Astrocyte of the spinal cord (primary cell): ENCODE results near the gene TMEM191C.
"Not testable (repeated sequence)": the region's sequence is repeated elsewhere in the genome, so short reads cannot be mapped to it uniquely, and the experiment has no call there.

Experiments used
- DNase-seq: peaks from one replicate; pipeline ENCODE4 v3.0.0; 2011; ENCODE audit warnings: low read depth, low spot score
- H3K4me3 ChIP-seq: 2 replicates; pipeline ENCODE4 v1.5.1; 2011; ENCODE audit warnings: low read depth, mild to moderate bottlenecking, low read length, moderate library complexity
- in situ Hi-C: cut with HindIII; loops from 2 replicates; pipeline ENCODE4 v1.10.0; 2017; ENCODE audit warnings: low sequenced_read_pairs
- TF ChIP-seq, protein P1 (sequence below): IDR thresholded peaks from 2 replicates; pipeline ENCODE4 v1.5.1; 2012; ENCODE audit warnings: low read depth, mild to moderate bottlenecking, low read length, inconsistent platforms

Gene TMEM191C

DNA sequence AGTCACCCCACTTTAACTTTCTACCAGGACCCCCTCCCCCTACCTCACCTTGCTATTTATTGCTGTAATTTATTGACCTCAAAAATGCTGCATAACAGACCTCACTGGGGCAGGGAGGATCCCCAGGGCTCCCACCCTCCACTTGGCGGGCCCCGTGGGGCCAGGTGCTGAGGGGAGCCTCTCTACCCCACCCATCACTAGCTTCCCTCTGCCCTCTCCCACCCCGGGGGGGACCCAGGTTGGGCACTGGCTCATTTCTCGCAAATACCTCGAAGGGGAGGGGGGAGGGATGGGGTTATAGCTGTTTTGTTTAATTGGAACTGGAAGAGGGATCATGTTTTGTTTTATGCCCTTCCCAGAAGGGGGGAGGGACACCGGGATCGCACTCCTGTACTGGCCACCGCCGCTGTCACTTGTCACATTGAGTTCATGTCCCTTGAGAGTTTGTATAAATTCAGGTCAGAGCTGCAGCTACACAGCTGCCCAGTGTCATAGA is 16.3 kb upstream of the TMEM191C start:
- DNase-seq = no peak
- TF ChIP-seq, protein P1, sequence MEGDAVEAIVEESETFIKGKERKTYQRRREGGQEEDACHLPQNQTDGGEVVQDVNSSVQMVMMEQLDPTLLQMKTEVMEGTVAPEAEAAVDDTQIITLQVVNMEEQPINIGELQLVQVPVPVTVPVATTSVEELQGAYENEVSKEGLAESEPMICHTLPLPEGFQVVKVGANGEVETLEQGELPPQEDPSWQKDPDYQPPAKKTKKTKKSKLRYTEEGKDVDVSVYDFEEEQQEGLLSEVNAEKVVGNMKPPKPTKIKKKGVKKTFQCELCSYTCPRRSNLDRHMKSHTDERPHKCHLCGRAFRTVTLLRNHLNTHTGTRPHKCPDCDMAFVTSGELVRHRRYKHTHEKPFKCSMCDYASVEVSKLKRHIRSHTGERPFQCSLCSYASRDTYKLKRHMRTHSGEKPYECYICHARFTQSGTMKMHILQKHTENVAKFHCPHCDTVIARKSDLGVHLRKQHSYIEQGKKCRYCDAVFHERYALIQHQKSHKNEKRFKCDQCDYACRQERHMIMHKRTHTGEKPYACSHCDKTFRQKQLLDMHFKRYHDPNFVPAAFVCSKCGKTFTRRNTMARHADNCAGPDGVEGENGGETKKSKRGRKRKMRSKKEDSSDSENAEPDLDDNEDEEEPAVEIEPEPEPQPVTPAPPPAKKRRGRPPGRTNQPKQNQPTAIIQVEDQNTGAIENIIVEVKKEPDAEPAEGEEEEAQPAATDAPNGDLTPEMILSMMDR = no peak
- no peak overlapping the region for H3K4me3 ChIP-seq
- in situ Hi-C loops = no loop called here

DNA sequence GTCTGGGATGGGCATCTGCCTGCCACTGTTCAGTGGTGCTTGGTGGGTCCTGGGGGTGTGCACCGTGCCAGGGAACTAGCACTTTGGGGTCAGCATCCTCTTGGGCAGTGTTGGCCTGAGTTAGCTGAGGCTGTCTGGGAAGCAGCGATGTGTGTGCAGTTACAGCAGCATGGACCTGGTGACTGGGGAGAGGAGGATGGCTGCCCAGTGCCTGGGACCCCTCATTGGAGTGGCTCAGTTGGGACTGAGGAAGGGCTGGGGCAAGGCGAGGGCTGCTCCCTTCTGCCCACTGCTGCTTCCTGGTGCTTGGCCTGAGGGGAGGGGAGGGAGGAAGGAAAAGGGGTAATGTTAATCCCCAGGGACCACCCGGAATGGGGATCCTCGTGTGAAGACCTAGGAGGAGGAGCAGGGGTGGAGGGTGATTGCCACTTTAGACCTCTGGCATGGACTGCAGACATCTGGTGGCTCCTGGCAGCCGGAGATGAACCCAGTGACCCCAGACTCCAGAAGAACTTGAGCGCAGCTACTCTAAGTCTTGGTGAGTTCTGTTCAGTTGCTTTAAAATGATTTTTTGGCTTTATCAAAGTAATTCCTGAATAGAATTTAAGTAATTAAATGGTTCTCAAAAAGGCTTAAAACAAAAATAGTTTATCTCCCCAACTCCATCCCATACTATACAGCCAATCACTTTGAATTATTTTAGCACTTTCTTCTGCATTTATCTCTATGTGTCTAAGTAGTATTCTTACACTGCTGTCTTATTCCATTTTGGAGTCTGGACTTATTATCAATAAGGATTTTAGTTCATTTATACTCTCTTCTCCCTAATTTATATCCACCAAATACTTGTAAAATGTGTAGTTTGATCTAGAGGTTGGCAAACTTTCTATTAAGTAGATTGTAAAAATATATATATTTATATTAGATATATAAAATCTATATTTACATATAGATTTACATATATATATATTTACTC is 15.4 kb upstream of the TMEM191C start:
- TF ChIP-seq, protein P1 = no peak
- in situ Hi-C loops = no loop called here
- no peak overlapping the region for H3K4me3 ChIP-seq
- DNase-seq = no peak

DNA sequence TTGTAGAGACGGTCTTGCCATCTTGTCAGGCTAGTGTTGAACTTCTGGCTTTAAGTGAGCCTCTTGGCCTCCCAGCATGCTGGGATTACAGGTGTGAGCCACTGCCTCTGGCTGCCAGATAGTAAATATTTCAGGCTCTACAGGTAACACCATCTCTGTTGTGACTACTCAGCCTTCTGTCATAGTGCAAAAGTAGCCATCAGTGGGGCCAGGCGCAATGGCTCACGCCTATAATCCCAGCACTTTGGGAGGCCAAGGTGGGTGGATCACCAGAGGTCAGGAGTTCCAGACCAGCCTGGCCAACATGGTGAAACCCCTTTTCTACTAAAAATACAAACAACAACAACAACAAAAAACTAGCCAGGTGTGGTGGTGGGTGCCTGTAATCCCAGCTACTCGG is 14.5 kb upstream of the TMEM191C start:
- in situ Hi-C loops, H3K4me3 ChIP-seq, DNase-seq: not testable (repeated sequence)

DNA sequence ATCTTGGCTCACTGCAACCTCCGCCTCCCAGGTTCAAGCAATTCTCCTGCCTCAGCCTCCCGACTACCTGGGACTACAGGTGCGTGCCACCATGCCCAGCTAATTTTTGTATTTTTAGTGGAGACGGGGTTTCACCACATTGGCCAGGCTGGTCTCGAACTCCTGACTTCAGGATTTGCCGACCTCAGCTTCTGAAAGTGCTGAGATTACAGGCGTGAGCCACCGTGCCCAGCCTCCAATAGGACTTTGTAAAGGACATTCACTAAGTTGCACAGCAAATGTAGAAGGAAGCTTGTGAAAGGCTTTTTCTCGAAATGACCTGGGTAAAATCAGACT is 12.2 kb upstream of the TMEM191C start:
- in situ Hi-C loops, H3K4me3 ChIP-seq, DNase-seq: not testable (repeated sequence)

DNA sequence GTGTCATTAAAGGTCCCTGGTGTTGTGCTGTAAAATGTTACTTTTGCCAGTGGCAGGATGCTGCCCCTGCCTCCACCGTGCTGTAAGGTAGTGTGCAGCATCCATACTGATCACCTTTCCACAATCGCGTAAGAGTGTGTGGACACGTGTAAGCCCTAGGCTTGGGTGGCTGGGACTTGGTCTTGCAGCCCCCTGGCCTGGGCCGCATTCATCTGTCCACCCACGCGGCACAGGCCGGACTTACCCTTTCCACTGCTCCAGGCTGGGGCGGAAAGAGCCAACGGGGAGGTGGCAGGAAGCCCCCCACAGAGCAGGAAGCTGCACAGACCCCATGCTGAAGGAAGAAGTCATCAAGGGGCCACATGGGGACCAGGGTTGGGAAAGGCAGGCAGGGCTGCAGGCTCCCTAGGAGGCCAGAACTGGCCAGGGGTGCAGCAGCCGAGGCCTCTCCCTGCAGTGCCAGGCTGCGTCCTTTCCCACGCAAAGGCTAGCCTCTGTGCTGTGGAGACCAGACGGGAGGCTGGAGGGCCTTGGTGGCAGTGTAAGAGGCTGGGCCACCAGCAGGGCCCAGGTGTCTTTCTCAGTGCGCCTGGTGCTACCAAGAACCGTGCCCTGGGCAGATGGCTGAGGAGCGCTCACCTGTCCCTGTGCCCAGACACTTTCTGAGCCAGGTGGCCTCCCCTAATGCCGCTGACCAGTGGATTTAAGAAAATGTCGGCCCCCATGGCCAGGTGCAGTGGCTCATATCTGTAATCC is 11.7 kb upstream of the TMEM191C start:
- H3K4me3 ChIP-seq = no peak overlapping the region
- in situ Hi-C loops = no loop called here
- DNase-seq = no peak
- TF ChIP-seq, protein P1 = no peak

DNA sequence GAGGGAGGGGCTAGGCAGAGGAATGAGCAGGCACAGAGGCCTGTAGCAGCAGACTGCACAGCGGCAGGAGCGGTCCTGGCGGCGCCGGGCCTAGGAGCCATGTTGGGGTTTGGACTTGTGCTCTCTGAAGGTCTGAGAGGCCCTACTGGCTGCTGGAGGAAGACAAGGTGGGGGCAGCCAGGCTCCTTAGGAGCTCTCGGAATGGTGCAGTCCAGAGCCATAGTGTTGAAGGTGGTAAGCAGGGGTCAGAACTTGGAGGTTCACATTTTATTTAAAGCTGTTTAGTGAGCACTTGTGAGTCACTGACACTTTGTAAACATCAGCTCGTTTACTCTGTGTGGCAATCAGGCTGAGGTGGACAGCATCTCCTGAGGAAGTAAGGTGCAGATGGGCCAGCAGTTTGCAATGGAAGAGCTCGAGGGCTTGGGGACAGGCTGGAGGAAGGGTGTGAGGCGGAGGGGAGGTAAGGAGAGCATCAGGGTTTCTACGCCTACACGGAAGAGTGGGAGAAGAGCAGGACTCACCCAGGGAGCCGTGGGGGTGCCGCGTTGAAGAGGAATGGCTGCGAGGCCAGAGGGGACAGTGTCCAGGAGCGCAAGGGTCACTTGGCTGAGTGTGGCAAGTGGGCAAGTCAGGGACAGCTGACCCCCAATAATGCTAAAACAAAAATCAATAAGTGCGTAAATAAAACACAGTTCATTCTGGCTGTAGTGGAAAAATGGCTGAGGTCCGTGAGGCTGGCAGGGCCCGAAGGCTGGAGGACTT is 10.0 kb upstream of the TMEM191C start:
- DNase-seq = no peak
- in situ Hi-C loops = no loop called here
- TF ChIP-seq, protein P1 = no peak
- no peak overlapping the region for H3K4me3 ChIP-seq

DNA sequence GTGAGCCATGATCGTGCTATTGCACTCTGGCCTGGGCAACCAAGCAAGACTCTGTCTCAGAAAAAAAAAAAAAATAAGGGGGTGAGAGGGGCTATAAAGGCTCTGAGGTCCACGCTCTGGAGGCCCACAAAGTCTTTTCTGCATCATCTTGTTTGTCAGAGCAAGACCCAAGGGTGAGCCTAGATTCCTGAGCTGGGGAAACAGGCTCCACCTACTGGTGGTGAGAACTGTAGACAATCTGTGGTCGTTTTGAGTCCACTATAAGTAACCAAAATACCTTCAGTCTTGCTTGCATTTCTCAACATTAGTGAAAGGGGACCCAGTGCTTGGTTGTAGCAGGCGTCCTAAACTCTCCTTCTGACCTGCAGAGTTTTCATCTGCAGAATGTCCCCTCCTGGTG is 4.5 kb upstream of the TMEM191C start:
- in situ Hi-C loops, DNase-seq, H3K4me3 ChIP-seq: not testable (repeated sequence)

DNA sequence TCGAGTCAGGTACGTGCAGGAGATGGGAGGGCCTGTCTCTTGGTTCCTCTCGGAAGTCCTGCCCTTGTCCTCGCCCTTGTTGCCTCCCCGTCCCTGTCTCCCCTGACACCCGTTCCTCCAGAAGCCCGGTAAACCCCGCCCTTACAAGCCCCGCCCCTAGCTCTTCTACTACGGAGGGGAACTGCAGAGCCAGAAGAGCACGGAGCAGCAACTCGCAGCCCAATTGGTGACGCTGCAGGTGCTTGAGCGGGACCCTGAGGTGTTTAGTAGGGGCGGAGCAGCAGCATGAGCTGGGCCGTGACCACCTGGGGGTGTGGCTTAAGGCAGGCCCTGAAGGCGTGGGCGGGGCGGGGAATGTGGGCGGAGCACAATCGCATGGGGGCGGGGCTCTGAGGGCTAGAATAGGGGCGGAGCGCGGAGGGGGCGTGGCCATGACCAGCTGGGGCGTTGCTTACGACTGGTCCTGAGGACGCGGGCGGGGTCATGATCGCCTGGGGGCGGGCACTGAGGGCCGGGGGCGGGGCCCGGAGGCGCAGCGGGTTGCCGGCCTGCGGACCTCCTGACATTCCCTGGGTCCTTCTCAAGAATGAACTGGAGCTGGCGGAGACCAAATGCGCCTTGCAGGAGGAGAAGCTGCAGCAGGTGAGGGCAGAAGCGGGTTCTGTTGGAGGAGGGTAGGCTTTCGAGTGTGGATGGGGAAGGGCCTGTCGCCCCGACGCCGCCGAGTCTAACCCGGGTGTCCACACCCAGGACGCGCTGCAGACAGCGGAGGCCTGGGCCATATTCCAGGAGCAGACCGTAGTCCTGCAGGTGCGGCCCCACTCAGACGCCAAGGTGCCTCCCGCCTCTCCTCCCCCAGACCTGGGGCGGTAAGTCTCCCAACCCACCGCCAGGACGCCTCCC is 1.3 kb downstream of the TMEM191C start:
- DNase-seq = peak; percentile 77
- in situ Hi-C loops = not testable (repeated sequence)
- peak overlapping the region; percentile 38 for H3K4me3 ChIP-seq

DNA sequence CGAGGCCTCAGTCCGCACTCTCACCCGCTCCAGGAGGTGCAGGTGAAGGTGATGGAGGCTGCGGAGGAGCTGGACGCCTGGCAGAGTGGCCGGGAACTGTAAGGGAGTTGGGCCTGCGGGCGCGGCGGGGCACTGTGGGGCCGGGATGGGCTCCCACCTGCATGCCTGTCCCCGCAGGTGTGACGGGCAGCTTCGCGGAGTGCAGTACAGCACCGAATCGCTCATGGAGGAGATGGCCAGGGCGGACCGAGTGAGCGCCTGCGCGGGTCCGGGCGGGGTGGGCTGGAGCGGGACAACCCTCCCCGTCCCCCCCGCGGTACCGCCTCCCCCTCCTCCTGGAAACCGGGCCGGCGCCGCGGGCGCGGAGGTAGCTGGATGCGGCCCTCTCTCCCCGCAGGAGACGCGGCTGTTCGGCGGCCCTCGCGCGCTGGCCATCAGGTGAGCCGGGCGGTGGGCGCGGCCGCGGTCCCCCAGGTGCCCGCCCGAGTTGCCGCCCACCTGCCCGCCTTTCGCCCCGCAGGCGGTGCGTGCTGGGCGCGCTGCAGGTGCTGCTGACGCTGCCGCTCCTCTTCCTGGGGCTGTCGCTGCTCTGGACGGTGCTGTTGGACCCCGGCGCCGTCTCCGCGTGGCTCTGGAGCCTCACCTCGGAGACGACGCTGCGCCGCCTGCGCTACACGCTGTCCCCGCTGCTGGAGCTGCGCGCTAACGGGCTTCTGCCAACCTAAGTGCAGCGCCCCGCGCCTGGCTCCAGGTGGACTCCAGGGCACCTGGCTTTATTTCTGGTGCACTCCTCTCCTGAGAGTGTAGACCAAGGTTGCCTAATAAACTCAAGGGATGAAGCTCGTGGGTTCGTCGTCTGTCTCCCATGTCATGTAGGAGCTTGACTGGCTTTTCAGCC is 2.2 kb downstream of the TMEM191C start:
- H3K4me3 ChIP-seq, DNase-seq, in situ Hi-C loops: not testable (repeated sequence)

DNA sequence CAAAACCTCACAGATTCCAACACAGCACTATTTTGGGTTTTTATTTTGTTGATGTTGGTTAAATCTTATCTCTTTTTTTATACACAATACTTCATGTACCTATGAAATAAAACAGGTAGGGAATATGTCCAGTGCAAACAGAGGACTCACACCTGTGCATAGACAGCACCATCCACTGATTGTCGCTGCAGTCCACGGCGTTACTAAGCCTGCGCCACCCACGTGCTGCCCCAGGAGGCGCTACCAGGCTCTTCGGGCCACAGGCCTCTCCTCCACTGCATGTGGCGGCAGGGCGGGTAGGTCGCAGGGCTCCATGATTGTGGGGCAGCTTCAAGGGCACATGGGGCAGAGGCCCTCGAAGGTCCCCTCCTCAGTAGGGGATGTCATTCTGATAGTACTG is 5.8 kb downstream of the TMEM191C start:
- H3K4me3 ChIP-seq, DNase-seq, in situ Hi-C loops: not testable (repeated sequence)
